ENCODE data around the gene TUBB.
"Not testable (repeated sequence)": the region's sequence is repeated elsewhere in the genome, so short reads cannot be mapped to it uniquely, and the experiment has no call there.

The TUBB gene

GRCh38 chr6:30738532-30738931 lies 18.4 kb downstream of the TUBB start:
- no peak for DNase-seq (ENCODE audit: low read depth in 1 of 2, low spot score in 1 of 2)

- DNase-seq (ENCODE audit: low read depth in 1 of 2, low spot score in 1 of 2) = no peak
Observed at GRCh38 chr6:30740540-30740870, 20.4 kb downstream of the TUBB start.

GRCh38 chr6:30741063-30741779 lies 21.1 kb downstream of the TUBB start:
- no peak for DNase-seq (ENCODE audit: low read depth in 1 of 2, low spot score in 1 of 2)

- no peak for DNase-seq (ENCODE audit: low read depth in 1 of 2, low spot score in 1 of 2)
Observed at GRCh38 chr6:30741789-30742315, 21.7 kb downstream of the TUBB start.

- peak; percentile 71 to 78 for DNase-seq (ENCODE audit: low read depth in 1 of 2, low spot score in 1 of 2)
Observed at GRCh38 chr6:30742316-30743098, 22.4 kb downstream of the TUBB start, which contains the start of gene FLOT1. TSS of gene FLOT1 (minus strand) at chr6:30742687. CDS start at chr6:30742189, 498 bp downstream.

GRCh38 chr6:30743099-30744053 lies 23.2 kb downstream of the TUBB start:
- DNase-seq (ENCODE audit: low read depth in 1 of 2, low spot score in 1 of 2) = no peak

- peak in 1 of 2 donors; percentile 75 for DNase-seq (ENCODE audit: low read depth in 1 of 2, low spot score in 1 of 2)
Observed at GRCh38 chr6:30744054-30744805, 24.1 kb downstream of the TUBB start, which contains the start of gene IER3. TSS of gene IER3 (minus strand) at chr6:30744547. CDS start at chr6:30744518, 29 bp downstream.

GRCh38 chr6:30747300-30747687 lies 27.1 kb downstream of the TUBB start:
- DNase-seq (ENCODE audit: low read depth in 1 of 2, low spot score in 1 of 2) = no peak

GRCh38 chr6:30747902-30748769 lies 28.0 kb downstream of the TUBB start:
- no peak for DNase-seq (ENCODE audit: low read depth in 1 of 2, low spot score in 1 of 2)

- DNase-seq (ENCODE audit: low read depth in 1 of 2, low spot score in 1 of 2) = no peak
Observed at GRCh38 chr6:30748851-30749540, 28.8 kb downstream of the TUBB start.

- no peak for DNase-seq (ENCODE audit: low read depth in 1 of 2, low spot score in 1 of 2)
Observed at GRCh38 chr6:30749554-30750378, 29.6 kb downstream of the TUBB start.

GRCh38 chr6:30750379-30750668 lies 30.2 kb downstream of the TUBB start:
- no peak for DNase-seq (ENCODE audit: low read depth in 1 of 2, low spot score in 1 of 2)

GRCh38 chr6:30752157-30752927 lies 32.2 kb downstream of the TUBB start:
- no peak for DNase-seq (ENCODE audit: low read depth in 1 of 2, low spot score in 1 of 2)

- DNase-seq (ENCODE audit: low read depth in 1 of 2, low spot score in 1 of 2) = no peak
Observed at GRCh38 chr6:30754631-30755030, 34.5 kb downstream of the TUBB start.

GRCh38 chr6:30756405-30757003 lies 36.4 kb downstream of the TUBB start:
- not testable (repeated sequence) for DNase-seq (ENCODE audit: low read depth in 1 of 2, low spot score in 1 of 2)

GRCh38 chr6:30757261-30757904 lies 37.2 kb downstream of the TUBB start:
- DNase-seq (ENCODE audit: low read depth in 1 of 2, low spot score in 1 of 2) = no peak
